GM06990 (cell line): Measurements from ENCODE around the gene BICD2.

Source experiments
- DNase-seq: peaks from one replicate; pipeline ENCODE4 v3.0.0-alpha.2; 2011; ENCODE audit not compliant: insufficient read length; ENCODE audit errors: extremely low read depth
- H3K27me3 ChIP-seq: replicated peaks from 2 replicates; pipeline ENCODE4 v1.6.0; 2011; ENCODE audit warnings: low read length; ENCODE audit not compliant: control insufficient read depth, insufficient read depth
- H3K36me3 ChIP-seq: 2 replicates; pipeline ENCODE4 v1.5.1; 2011; ENCODE audit warnings: low read length; ENCODE audit not compliant: control insufficient read depth, insufficient read depth
- H3K4me3 ChIP-seq: replicated peaks from 2 replicates; pipeline ENCODE4 v1.5.1; 2011; ENCODE audit warnings: low read depth, mild to moderate bottlenecking, control low read depth, low read length
- TF ChIP-seq, protein P1 (sequence below): IDR thresholded peaks from 2 replicates; pipeline ENCODE4 v1.5.1; 2011; ENCODE audit warnings: low read length, control low read depth, mild to moderate bottlenecking, inconsistent platforms; ENCODE audit not compliant: insufficient read depth, poor library complexity, severe bottlenecking

BICD2 gene

DNA sequence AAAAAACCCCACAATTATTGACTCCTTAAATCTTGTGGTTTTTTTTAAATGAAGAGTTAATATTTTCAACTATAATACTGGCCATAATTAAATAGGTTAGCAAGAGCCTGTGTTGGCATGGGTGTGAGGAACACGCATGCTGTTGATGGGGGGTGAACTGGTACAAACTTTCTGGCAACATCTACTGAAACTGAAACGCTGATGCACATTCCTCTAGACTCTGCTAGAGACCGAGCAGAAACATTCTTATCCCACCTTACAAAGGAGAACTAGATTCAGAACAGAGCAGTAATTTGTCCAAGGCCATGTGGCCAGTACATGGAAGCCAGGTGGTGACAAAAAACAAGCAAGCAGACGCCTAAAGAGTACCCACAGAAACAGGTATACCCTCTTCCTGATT is 2.4 kb downstream of the BICD2 start:
- H3K36me3 ChIP-seq = no peaks in the 10 kb centered on the region; the same call in 1 of the 2 replicates
- TF ChIP-seq, protein P1, sequence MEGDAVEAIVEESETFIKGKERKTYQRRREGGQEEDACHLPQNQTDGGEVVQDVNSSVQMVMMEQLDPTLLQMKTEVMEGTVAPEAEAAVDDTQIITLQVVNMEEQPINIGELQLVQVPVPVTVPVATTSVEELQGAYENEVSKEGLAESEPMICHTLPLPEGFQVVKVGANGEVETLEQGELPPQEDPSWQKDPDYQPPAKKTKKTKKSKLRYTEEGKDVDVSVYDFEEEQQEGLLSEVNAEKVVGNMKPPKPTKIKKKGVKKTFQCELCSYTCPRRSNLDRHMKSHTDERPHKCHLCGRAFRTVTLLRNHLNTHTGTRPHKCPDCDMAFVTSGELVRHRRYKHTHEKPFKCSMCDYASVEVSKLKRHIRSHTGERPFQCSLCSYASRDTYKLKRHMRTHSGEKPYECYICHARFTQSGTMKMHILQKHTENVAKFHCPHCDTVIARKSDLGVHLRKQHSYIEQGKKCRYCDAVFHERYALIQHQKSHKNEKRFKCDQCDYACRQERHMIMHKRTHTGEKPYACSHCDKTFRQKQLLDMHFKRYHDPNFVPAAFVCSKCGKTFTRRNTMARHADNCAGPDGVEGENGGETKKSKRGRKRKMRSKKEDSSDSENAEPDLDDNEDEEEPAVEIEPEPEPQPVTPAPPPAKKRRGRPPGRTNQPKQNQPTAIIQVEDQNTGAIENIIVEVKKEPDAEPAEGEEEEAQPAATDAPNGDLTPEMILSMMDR = no peak
- peak overlapping the region; percentile 97 for H3K4me3 ChIP-seq
- no peaks in the 10 kb centered on the region for H3K27me3 ChIP-seq
- no peak for DNase-seq

- DNase-seq = no peak
- Histone ChIP-seq H3K4me3 (no peak overlapping the region), H3K36me3 (no peaks in the 10 kb centered on the region; the same call in 1 of the 2 replicates), H3K27me3 (no peaks in the 10 kb centered on the region)
- TF ChIP-seq, protein P1 = no peak
These were observed 2.9 kb downstream of the BICD2 start for GRCh38 chr9:92761686-92762085.

- Histone ChIP-seq H3K36me3 (no peaks in the 10 kb centered on the region; the same call in 1 of the 2 replicates), H3K27me3 (no peaks in the 10 kb centered on the region), H3K4me3 (no peak overlapping the region)
- TF ChIP-seq, protein P1 = no peak
- DNase-seq = no peak
These were observed 4.1 kb downstream of the BICD2 start for GRCh38 chr9:92760494-92760893.

- no peak for DNase-seq
- Histone ChIP-seq H3K27me3 (no peaks in the 10 kb centered on the region), H3K4me3 (no peak overlapping the region), H3K36me3 (no peaks in the 10 kb centered on the region; the same call in 1 of the 2 replicates)
- TF ChIP-seq, protein P1 = no peak
These were observed 4.6 kb downstream of the BICD2 start for GRCh38 chr9:92760070-92760469.

- Histone ChIP-seq H3K36me3 (no peaks in the 10 kb centered on the region; the same call in 1 of the 2 replicates), H3K4me3 (no peak overlapping the region), H3K27me3 (no peaks in the 10 kb centered on the region)
- no peak for DNase-seq
- TF ChIP-seq, protein P1 = no peak
These were observed 5.2 kb downstream of the BICD2 start for GRCh38 chr9:92759446-92759845.

DNA sequence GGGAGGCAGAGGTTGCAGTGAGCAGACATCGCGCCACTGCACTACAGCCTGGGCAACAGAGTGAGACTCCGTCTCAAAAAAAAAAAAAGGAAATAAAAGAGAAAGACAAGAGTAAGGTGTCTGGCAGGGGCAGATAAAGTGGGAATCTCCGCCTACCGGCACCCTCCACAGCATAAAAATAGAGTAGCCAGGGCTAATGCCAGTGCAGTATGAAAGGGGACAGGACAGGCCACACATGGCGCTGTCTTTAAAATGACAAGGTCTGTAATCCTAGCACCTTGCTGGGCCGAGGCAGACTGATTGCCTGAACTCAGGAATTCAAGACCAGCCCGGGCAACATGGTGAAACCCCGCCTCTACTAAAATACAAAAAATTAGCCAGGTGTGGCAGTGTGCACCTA is 7.8 kb downstream of the BICD2 start:
- no peak overlapping the region for H3K4me3 ChIP-seq
- no peaks in the 10 kb centered on the region for H3K27me3 ChIP-seq
- H3K36me3 ChIP-seq = no peaks in the 10 kb centered on the region; the same call in 1 of the 2 replicates
- TF ChIP-seq, protein P1 = no peak
- no peak for DNase-seq
